HG03196 (cell line): ENCODE data around the gene TMEM272.
"Not testable (repeated sequence)": the region's sequence is repeated elsewhere in the genome, so short reads cannot be mapped to it uniquely, and the experiment has no call there.

Source experiments
- ATAC-seq: cut with Tn5 transposase; IDR thresholded peaks from one replicate; pipeline ENCODE4 v1.9.1; 2021; ENCODE audit not compliant: unreplicated experiment

TMEM272 gene

DNA sequence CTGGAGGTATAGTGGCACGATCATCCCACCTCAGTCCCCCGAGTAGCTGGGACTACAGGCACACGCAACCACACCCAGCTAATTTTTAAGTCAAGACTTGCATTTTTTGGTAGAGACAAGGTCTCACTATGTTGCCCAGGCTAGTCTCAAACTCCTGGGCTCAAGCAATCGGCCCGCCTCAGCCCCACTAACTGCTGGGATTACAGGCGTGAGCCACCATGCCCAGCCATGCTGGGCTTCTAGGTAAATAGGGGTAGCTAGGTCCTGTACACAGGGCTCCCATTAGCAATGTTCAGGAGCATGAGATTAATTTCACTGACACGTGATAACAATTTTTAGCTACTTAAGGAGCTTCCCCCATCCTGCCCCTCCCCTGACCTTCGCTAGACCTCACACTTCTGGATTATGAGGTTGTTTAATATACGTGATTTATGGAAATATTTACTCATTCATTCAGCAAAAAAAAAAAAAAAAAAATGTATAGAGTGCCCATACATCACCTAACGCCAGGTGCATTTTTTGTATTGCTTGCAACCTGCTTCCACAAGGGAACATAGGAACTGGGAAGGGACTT lies 19.2 kb downstream of the TMEM272 start:
- ATAC-seq, result no peak

GRCh38 chr13:51825165-51825592 lies 19.8 kb downstream of the TMEM272 start:
- ATAC-seq, result no peak

- ATAC-seq, result not testable (repeated sequence)
These were observed 20.3 kb downstream of the TMEM272 start for GRCh38 chr13:51824712-51825111.

DNA sequence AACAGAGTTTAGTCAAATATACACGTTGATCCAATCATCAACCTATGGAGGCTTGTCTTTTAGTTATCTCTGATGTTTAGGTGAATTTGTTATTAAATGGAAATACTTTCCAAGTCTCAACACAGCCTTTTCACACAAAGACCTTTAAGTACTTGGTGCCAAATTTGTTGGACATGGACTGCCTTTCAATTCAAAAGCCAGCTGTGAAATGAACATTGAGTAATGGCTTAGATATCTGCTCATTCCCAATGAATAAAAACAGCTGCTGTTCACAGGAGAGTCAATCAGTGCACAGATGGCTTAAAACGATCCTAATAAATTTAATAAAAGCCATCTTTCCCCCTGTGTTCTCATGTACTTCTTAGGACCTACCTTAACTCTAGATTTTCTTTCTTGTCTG lies 21.1 kb downstream of the TMEM272 start:
- no peak for ATAC-seq

DNA sequence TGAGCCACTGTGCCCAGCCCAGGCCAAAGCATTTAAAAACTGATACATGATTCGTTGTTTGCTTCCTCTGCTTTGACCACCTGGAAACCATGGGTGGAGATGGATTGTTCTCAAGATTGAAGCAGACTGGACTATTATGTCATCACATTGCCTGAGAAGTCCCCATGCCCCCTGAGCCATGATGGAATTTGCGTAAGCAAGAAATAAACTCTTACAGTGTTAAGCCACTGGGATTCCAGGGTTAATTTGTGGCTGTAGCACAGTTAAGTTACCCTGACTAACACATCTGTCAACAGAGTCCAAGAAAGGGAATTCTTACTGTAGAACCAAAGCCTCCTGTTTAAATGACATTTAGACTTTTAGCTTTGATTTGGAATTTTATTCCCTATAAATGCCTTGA lies 21.6 kb downstream of the TMEM272 start:
- ATAC-seq, result no peak

- no peak for ATAC-seq
These were observed 22.7 kb downstream of the TMEM272 start for GRCh38 chr13:51822106-51822815.

GRCh38 chr13:51821606-51822005 lies 23.4 kb downstream of the TMEM272 start:
- no peak for ATAC-seq

- no peak for ATAC-seq
These were observed 24.9 kb downstream of the TMEM272 start for GRCh38 chr13:51820016-51820597.

DNA sequence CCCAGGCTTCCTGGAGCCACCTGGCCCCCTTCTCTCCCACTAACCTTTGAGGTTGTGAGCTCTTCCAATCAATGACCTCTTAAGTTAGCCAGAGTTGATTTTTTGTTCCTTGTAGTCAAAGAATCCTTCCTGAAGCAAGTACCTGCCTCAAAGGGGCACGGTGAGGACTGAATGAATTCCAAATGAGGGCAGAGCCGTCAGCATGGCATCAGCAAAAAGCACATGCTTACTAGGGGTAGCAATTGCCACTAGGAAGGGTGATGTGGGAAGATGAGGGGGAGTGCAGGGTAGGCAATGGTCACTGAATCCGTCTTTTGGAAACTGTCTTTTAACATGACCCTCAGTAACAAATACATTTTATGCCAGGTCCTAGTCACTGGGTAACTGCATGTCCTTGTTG lies 25.4 kb downstream of the TMEM272 start:
- no peak for ATAC-seq

DNA sequence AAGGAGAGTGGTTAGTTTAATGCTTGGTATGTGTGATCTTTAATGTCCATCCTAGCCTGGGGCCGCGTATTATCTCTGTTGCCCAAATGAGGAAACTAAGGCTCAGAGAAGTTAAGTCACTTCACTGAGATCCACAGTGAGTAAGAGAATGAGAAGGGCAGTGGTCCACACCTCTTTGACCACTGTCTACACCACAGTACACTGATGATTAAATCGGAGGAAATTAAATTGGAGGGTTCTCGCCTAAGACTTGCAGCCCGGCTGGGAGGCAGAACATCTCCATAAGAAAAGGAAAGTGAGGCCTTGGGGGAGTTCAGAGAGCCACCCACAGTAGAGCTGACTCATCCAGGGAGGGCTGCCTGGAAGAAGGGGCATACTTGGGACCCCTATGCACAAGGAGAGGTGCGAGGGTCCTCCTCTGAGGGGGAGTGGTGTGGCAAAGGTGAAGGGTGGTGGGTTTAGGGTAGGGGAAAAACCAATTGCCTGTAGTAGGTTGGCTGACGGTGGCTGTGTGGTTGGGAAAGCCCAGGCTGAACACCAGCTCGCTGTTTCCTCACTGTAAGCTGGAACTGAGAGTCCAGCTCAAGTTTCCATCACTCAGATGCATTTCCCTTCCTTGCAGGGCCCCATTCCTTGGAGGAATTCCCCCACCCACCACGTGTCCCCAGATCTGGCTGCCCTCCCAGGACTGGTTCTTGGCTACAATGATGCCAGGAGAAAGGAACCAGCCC lies 26.0 kb downstream of the TMEM272 start:
- ATAC-seq, result no peak

- no peak for ATAC-seq
These were observed 26.7 kb downstream of the TMEM272 start for GRCh38 chr13:51818276-51818675.

DNA sequence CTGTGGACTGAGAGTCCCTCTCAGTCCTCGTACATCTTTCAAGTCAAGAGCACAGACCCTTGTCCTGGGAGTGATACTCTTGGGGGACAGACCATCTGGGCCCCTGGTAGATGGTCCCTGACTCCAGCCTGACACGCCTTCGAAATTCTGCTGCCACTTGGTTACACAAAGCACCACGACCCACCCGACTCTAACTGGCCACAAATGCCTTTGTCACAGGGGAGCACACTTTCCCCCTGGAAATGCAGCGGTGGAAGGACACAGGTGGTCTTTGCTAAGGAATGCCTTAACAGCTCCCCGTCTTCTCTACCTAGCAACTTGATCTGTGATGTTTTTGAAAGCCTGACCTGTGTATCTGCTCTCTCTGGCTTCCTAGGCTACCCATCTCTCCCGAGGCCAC lies 27.3 kb downstream of the TMEM272 start:
- ATAC-seq, result no peak

DNA sequence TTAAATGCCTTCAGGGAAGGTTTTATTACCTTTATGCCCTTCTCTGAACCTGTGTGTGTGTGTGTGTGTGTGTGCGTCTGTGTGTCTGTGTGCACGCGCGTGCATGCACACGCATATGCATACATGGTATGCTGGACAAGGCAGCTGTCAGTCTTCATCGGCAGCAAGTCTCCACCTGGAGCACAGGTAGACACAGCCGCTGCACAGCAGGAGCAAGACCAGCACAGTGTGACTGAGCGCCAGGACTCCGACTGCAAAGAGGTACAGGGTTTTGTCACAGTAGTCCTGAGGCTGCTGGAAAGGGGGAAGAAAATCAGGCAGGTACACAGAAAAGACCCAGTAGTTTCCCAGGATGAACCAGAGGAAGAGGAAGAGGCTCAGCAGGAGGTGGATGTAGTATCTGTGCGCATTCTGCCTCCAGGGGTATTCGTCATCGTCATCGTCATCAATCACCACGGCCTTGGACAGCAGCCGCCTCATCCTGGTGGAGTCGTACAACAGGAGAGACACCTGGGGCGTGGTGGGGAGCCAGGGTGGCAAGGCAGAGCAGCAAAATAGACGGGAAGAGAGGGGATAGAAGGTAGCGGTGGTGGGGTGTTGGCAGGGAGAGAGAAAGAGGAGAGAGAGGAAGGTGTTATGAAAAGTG lies 28.2 kb downstream of the TMEM272 start:
- no peak for ATAC-seq

DNA sequence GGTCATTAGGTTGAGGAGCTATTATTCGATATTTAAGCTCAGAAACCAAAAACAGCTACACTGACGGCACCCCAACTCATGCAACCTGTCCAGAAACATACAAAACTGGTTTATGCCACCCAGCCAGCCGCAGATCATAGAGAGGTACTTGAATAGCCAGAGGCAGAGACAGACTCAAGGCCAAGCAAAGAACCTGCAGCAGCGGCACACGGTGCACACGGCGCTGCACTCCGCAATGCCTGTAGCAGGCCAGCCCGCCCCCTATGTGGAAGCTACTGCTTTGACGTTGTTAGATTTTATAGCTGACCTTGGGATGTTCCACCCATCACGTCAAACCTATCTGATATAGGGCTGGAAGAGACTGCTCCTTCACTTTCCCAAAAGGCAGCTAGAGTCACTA lies 29.1 kb downstream of the TMEM272 start:
- ATAC-seq, result no peak

- ATAC-seq, result peak; percentile 62
These were observed 29.9 kb downstream of the TMEM272 start for GRCh38 chr13:51814825-51815650.

DNA sequence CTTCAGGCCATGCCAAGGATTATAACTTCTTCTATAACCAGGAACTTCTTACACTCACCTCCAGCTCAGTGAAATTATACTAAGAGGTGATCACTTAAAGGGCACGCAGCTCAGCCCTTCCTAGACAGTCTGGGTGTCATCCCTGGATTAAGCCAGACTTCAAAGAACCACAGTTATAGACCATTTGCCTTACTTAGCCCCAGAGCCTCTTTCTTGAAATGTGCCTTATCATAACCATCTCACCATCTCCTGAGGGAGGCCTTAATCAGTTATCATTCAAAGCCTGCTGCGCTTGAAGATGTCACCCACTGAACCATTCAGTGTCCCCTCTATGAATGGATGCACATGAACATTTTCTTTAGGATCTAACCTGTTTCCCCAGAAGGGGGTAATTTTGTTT lies 30.9 kb downstream of the TMEM272 start:
- no peak for ATAC-seq

- ATAC-seq, result peak; percentile 42
These were observed 33.0 kb downstream of the TMEM272 start for GRCh38 chr13:51811920-51812451.

DNA sequence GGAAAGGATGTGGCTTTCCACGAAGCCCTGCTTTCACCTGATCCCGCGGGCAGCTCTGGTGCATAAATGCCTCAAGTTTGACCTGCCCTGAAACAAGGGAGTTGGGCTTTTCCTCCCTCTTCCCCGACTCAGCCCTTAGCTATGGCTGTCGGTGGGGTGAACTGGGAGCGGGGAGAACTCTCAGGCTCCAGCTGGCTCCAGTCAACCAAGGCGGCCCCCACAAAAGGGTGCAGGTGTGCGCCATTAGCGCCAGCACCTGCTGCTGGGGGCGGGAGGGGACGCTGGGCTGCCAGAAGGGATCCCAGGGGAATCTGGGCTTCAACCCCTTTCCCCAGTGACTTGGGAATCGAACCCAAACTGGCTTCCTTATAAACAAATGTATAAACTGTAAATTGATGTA lies 33.9 kb downstream of the TMEM272 start:
- ATAC-seq, result no peak

DNA sequence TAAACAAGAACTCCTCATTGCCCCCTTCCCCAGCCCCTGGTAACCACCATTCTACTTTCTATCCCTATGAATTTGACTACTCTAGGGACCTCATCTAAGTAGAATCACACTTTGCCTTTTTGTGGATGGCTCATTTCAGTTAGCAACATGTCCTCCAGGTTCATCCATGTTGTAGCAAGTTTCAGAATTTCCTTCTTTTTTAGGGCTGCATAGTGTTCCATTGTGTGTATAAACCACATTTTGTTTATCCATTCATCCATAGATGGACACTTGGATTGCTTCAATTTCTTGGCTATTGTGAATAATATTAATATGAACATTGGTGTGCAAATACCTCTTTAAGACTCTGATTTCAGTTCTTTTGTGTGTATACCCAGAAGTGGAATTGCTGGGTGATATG lies 36.2 kb downstream of the TMEM272 start:
- no peak for ATAC-seq

GRCh38 chr13:51807041-51807440 lies 37.9 kb downstream of the TMEM272 start:
- ATAC-seq, result no peak
